Adrenal gland (tissue), 12 donors: ENCODE measurements around the gene RASGRF2. TPM values are rescaled to one million over a fixed set of nuclear protein-coding genes. Genes with fewer than 3 reads are reported as not detected.

ENCODE experiments used
- DNase-seq, 7 donors: peaks; one replicate each; pipeline ENCODE4 v3.0.0-alpha.2; 2019 to 2020
- H3K27ac ChIP-seq, 5 donors: fragments of 200-600 bp; sonication (generic) in 4 of 5; 1 replicate in 3 of 5; 2 replicates in 2 of 5; pipeline versions ENCODE4 v1.5.1 to v1.8.0; 2016 to 2020; ENCODE audit warnings: mild to moderate bottlenecking in 1 of 5
- H3K27me3 ChIP-seq: fragments of 200-600 bp; 2 replicates; pipeline ENCODE4 v1.8.0; 2021
- H3K36me3 ChIP-seq, 2 donors: fragments of 200-600 bp; replicated peaks in 1 of 2; 1 replicate in 1 of 2; 2 replicates in 1 of 2; pipeline versions ENCODE4 v1.5.1 to v1.8.0; 2018 to 2022
- H3K4me1 ChIP-seq, 2 donors: fragments of 200-600 bp; replicated peaks in 1 of 2; 1 replicate in 1 of 2; 2 replicates in 1 of 2; pipeline versions ENCODE4 v1.5.1 to v1.8.0; 2018 to 2021
- H3K4me3 ChIP-seq, 4 donors: fragments of 200-600 bp; sonication (generic) in 3 of 4; one replicate each; pipeline ENCODE4 v1.5.1; 2016 to 2018
- H3K9me3 ChIP-seq, 3 donors: fragments of 200-600 bp; sonication (generic) in 1 of 3; replicated peaks in 1 of 3; 1 replicate in 2 of 3; 2 replicates in 1 of 3; pipeline versions ENCODE4 v1.5.1 to v1.8.0; 2016 to 2021
- POLR2A ChIP-seq, 2 donors: fragments of 450-650 bp; IDR thresholded peaks; one replicate each; pipeline ENCODE4 v1.6.1; 2017; ENCODE audit warnings: antibody characterized with exemption in 2 of 2, mild to moderate bottlenecking in 2 of 2, moderate library complexity in 1 of 2
- WGBS, 4 donors: extraction: QIAGEN DNeasy Blood & Tissue Kit in 2 of 4; methylation state at CpG; one replicate each; pipeline versions ENCODE4 v1.1.5 to v1.1.7; 2013 to 2017; 5-methylcytosine and 5-hydroxymethylcytosine counted together
- intact Hi-C, 2 donors: fragments of 100-400 bp; cut with DNase I; formaldehyde crosslinking; loops; one replicate each; pipeline versions ENCODE4 v1.14.1 to v1.15.0; 2022 to 2023
- polyA plus RNA-seq, 3 donors: library from polyadenylated mRNA; stranded (reverse); fragments of 200-250 nt in 2 of 3; fragments of 350-450 nt in 1 of 3; fragmentation: Illumina TruSeq in 1 of 3; extraction: RNeasy Lipid Tissue Mini Kit (QIAGEN cat#74804) in 1 of 3; gene quantifications; one replicate each; pipeline ENCODE4 v1.2.3, GENCODE V29; 2013 to 2014
- total RNA-seq, 9 donors: library from RNA; depleted of rRNA in 4 of 9; stranded (reverse); fragments of >200 nt in 4 of 9; fragments of 120-200 nt in 1 of 9; fragmentation: NEBNext Ultra II Directional in 1 of 9; extraction: Animal tissue kit (Norgen Biotek cat#: 25700) in 1 of 9; gene quantifications; one replicate each; pipeline versions ENCODE4 v1.1.0 to v1.2.4, GENCODE V29; 2013 to 2023
- TF ChIP-seq, protein P1 (sequence below), 6 experiments: fragments of 450-650 bp in 4 of 6; fragments of 200-600 bp in 2 of 6; sonication (generic) in 1 of 6; IDR thresholded peaks; 1 replicate in 5 of 6; 2 replicates in 1 of 6; pipeline versions ENCODE4 v1.5.1 to v1.8.0; 2016 to 2021; ENCODE audit warnings: antibody characterized with exemption in 6 of 6, mild to moderate bottlenecking in 2 of 6, moderate library complexity in 1 of 6
- donor health status: healthy with polysubstance abuse.
- donor health status: Bipolar disorder and iron deficiency.
- donor health status: DM: yes; HTN: yes; CAD: no.
- donor health status: DM: no; HTN: no; CAD: no.
- donor health status: DM: no; HTN: no; CAD: no.
- donor health status: DM: yes; HTN: yes; CAD: no.

The RASGRF2 gene
- total and polyA plus RNA-seq, 12 donors: 0.33 to 5.7 (median 2.4) TPM

DNA sequence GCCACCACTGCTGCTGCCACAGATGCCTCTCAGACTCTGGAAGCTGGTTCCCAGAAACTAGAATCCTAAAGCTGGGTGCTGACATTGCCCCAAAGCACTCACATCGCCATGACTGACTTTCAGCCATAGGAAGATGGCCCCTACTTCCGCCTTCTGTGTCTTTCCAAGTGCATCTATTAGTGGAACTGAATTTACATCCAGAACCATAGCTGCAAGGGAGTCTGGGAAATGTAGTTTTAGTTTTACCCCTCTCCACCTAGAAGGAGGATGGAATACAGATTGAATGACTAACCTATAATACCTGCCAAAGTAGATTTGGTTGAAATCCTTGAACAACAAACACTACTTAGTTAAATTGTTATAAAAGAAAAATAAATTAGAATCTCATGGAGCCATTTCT is 118.8 kb downstream of the RASGRF2 start:
- Histone ChIP-seq H3K27me3 (no peaks in the 10 kb centered on the region), H3K36me3 (no peaks in the 10 kb centered on the region), H3K4me3 (no peak overlapping the region), H3K4me1 (no peaks in the 10 kb centered on the region), H3K27ac (no peak overlapping the region), H3K9me3 (peaks cover 0 to 4% (median 0%) of the 10 kb centered on the region in 3 donors)
- WGBS, 4 donors: 81 to 94% (median 86%) methylated on average over 2 of the region's 2 CpGs
- no peak for DNase-seq
- TF ChIP-seq POLR2A (IDR thresholded peaks at IDR 0.05): no peak
- TF ChIP-seq, protein P1, sequence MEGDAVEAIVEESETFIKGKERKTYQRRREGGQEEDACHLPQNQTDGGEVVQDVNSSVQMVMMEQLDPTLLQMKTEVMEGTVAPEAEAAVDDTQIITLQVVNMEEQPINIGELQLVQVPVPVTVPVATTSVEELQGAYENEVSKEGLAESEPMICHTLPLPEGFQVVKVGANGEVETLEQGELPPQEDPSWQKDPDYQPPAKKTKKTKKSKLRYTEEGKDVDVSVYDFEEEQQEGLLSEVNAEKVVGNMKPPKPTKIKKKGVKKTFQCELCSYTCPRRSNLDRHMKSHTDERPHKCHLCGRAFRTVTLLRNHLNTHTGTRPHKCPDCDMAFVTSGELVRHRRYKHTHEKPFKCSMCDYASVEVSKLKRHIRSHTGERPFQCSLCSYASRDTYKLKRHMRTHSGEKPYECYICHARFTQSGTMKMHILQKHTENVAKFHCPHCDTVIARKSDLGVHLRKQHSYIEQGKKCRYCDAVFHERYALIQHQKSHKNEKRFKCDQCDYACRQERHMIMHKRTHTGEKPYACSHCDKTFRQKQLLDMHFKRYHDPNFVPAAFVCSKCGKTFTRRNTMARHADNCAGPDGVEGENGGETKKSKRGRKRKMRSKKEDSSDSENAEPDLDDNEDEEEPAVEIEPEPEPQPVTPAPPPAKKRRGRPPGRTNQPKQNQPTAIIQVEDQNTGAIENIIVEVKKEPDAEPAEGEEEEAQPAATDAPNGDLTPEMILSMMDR (IDR thresholded peaks at IDR 0.05): no peak
- intact Hi-C loops: no loop called here

DNA sequence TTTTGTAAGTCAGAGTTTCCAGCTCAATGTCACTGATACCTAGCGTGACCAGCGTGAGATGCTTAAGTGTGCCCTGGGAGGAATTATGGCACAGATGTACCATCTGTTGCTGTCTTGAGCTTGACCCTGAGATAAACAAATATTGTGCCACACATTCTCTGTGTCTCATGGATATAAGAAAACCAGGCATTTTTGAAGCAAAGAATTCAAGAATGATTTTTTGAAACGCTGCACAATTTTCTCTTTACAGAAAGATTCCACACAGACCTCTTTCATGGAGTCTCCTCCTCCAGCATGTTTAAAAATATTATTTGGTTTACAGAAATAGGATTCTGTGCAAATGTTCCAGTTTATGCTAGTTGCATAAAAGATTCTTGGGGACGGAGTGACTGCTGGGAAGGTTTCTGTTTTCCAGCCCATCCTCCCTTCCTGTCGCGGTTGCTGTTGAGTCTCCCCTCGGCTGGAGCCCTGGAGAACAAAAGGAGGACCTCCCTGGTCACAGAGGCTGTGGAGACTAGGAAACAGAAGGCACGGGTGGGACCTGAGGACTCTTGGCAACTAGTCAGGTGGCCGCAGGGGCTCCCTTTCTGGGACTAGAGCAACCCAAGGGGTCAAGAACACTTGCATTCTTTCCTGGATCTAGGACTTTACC is 120.8 kb downstream of the RASGRF2 start:
- no peaks in the 10 kb centered on the region for H3K36me3 ChIP-seq
- H3K27ac ChIP-seq: no peak overlapping the region
- no peak overlapping the region for H3K4me3 ChIP-seq
- H3K4me1 ChIP-seq: no peaks in the 10 kb centered on the region
- TF ChIP-seq POLR2A (IDR thresholded peaks at IDR 0.05): no peak
- TF ChIP-seq, protein P1 (IDR thresholded peaks at IDR 0.05): no peak
- H3K27me3 ChIP-seq: no peaks in the 10 kb centered on the region
- DNase-seq: no peak
- H3K9me3 ChIP-seq: peaks cover 0 to 4% (median 0%) of the 10 kb centered on the region in 3 donors
- 73 to 82% (median 80%) methylated on average over 9 of the region's 9 CpGs for WGBS, 4 donors
- intact Hi-C loops: no loop called here

DNA sequence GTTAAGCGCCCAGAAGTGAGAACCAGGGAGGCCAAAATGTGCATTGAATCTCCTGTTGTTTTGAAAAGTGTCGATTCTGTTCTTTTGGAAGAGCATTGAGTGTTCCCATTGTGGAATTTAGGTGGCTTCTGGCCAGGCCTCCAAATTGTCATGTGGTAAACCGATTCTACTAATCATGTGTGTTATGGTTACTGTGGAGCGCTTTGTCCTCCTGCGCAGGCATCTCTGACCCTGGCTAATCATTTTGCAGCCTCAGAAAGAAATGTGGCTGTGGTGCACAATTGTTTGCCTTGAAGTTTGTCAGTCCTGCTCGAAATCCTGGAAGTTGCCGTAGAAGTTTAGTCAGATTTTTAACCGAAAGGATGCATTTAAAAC is 121.3 kb downstream of the RASGRF2 start:
- Histone ChIP-seq H3K36me3 (no peaks in the 10 kb centered on the region), H3K4me1 (no peaks in the 10 kb centered on the region), H3K4me3 (no peak overlapping the region), H3K27me3 (no peaks in the 10 kb centered on the region), H3K27ac (no peak overlapping the region), H3K9me3 (peaks cover 0 to 4% (median 0%) of the 10 kb centered on the region in 3 donors)
- TF ChIP-seq POLR2A (IDR thresholded peaks at IDR 0.05): no peak
- TF ChIP-seq, protein P1 (IDR thresholded peaks at IDR 0.05): no peak
- intact Hi-C loops: no loop called here
- WGBS, 4 donors: 85 to 89% (median 87%) methylated on average over 8 of the region's 8 CpGs
- no peak for DNase-seq

DNA sequence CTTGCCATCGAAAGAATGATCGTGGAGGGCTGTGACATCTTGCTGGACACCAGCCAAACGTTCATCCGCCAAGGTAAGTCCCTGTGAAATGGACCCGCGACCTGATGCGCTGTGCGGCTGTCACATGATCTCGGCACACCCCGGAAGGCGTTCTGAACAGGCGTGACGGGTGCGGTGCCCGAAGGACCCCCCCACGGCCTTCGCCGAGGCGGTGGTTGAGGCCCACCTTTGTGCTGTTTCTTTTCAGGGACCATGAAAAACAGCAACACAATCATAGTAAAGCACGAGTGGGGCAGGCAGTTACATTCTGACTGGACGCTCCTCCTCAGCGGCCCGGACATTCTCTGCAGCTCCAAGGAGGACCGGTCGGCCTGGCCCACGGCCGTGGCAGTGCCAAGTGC is 126.7 kb downstream of the RASGRF2 start:
- no peak for DNase-seq

More for the DNA sequence above, 126.7 kb downstream of the RASGRF2 start:
- H3K27me3 ChIP-seq: no peaks in the 10 kb centered on the region
- intact Hi-C loops: no loop called here
- H3K36me3 ChIP-seq: no peaks in the 10 kb centered on the region
- 83 to 96% (median 94%) methylated on average over 19 to 27 of the region's 27 CpGs for WGBS, 4 donors
- H3K4me3 ChIP-seq: no peak overlapping the region
- H3K4me1 ChIP-seq: no peaks in the 10 kb centered on the region
- H3K27ac ChIP-seq: no peak overlapping the region
- H3K9me3 ChIP-seq: no peaks in the 10 kb centered on the region
- TF ChIP-seq POLR2A (IDR thresholded peaks at IDR 0.05): no peak
- TF ChIP-seq, protein P1 (IDR thresholded peaks at IDR 0.05): no peak
